CD1c-positive myeloid dendritic cell (primary cell): ENCODE measurements around the gene TYK2.
A peak's percentile ranks its signal among the peaks of the same experiment; 100 is the strongest.

Experiments used
- DNase-seq: peaks from one replicate; pipeline ENCODE4 v3.0.0-alpha.2; 2016; ENCODE audit errors: extremely low spot score

TYK2 gene

DNA sequence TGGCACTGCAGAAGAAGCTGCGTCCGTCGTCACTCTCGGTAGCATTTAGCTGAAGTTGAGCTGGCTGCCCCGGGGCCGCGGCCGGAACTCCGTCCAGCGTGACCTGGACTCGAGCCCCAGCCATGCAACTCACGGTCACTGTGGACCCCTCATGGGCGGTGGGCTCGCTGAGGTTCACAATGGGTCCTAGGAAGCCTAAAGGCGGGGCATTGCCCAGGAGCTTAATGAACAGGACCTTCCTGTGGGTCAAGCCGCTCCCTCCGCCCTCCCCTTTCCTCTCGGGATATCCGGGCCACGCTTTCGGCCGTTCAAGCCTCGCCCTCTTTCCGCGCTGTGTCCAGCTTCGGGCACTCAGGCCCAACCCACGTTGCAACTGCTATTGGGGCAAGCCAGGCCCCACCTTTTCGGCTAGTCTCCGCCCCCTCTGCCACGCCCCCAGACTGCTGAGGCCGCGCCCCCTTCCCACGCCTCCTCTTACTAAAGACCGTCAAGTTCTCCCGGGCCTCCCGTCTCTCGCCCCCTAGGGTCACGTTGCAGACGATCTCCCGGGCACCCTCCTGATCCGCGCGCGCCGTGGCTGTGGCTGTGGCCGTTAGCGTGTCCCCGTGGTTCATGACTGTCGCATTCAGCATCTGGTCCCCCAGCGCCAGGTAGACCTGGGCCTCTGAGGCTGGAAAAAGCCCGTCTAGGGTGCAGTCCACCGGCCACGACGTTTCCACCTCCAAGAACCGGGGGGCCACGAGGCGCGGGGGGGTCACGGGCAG is 45.6 kb downstream of the TYK2 start:
- peak; percentile 58 for DNase-seq

DNA sequence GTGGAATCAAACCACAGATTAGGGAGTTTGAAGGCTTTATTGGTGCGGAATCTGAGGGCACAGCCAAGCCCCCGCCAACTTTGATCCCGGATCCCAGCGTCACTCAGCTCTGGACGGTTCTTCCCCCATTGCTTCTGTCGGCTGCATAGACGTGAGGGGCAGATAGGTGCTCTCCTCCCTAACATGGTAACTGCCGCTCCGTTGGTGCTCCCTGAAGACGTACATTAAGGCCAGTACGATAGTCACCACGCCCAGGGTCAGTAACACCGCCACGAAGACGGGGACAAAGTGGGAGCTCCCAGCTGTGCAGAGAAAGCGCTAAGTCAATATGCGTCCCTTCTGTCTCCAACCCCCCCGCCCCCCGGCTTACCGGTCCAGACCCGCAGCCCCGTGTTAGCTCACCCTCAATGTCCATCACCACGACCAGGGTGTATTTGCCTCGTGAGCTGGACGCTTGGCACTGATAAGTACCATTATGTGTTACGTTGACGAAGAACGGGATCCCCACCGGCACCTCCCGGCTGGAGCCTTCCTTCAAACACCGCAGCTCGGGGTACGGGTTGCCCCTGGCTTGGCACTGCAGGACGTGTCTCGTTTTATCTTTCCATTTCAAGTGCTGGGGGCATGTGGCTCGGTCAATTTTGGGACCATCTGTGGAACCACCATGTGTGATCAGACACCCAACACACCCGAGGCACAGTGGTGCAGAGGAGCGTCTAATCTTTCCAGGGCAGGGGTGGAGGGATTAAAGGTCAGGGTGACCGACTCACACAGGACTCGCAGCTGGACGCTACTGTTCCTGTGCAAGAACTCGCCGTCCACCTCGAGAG is 46.4 kb downstream of the TYK2 start:
- DNase-seq = no peak

- peak; percentile 99 for DNase-seq
Observed at GRCh38 chr19:10332965-10333757, 47.2 kb downstream of the TYK2 start, which contains the start of gene RAVER1. Gene RAVER1, minus strand, starts transcription at chr19:10333529. Its CDS starts 22 bp downstream, at chr19:10333507.

- DNase-seq = no peak
Observed at GRCh38 chr19:10332158-10332964, 48.0 kb downstream of the TYK2 start.

DNA sequence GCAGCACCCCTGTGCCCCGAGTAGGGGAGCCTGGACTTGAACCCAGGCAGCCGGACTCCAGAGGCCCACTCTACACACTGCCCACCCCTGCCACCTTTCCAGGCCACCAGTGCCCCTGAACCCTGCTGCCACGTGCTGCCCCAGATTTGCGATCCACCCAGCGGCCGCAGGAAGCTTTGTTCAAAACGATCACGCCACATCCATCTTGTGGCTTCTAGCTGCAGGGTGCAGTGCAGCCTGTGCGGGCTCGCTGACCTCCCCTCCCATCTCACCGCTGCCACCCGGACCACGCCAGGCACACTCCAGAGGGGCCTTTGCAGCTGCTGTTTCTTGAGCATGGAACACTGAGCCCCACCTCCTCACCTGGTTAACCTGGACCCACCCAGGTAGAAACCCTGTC is 50.8 kb downstream of the TYK2 start:
- DNase-seq = no peak

GRCh38 chr19:10328558-10329429 is 51.6 kb downstream of the TYK2 start:
- no peak for DNase-seq

- DNase-seq = no peak
Observed at GRCh38 chr19:10327793-10328192, 52.6 kb downstream of the TYK2 start.

DNA sequence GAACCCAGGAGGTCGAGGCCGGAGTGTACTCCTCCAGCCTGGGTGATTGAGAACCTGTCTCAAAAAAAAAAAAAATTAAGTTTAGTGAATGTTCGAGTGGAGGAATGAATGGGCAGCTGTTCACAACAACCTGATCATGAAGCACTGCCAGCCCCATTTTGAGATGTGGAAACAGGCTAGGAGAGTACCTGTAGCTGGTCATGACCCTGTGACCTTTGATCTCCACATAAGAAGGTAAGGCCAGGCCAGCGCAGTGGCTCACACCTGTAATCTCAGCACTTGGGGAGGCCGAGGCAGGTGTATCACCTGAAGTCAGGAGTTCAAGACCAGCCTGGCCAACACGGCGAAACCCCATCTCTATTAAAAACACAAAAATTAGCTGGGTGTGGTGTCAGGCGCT is 54.6 kb downstream of the TYK2 start:
- DNase-seq = no peak

GRCh38 chr19:10321874-10322835 is 58.2 kb downstream of the TYK2 start:
- DNase-seq = no peak

DNA sequence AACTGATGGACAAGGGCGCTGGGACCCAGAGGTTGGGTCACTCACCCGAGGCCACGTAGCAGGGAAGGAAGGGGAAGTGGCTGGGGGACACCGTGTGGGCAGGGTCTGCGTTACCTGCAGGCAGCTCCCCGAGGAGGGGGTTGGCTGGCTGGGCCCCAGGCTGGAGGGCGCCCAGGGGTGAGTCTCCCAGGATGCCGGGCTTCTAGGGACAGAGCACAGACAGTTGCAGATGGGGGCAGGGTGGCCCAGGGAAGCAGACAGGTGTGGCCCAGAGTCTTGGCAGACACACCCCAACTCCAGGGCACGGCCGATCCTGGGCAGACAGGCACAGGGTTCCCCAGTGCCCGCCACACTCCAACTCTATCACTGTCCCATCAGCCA is 59.0 kb downstream of the TYK2 start:
- no peak for DNase-seq

DNA sequence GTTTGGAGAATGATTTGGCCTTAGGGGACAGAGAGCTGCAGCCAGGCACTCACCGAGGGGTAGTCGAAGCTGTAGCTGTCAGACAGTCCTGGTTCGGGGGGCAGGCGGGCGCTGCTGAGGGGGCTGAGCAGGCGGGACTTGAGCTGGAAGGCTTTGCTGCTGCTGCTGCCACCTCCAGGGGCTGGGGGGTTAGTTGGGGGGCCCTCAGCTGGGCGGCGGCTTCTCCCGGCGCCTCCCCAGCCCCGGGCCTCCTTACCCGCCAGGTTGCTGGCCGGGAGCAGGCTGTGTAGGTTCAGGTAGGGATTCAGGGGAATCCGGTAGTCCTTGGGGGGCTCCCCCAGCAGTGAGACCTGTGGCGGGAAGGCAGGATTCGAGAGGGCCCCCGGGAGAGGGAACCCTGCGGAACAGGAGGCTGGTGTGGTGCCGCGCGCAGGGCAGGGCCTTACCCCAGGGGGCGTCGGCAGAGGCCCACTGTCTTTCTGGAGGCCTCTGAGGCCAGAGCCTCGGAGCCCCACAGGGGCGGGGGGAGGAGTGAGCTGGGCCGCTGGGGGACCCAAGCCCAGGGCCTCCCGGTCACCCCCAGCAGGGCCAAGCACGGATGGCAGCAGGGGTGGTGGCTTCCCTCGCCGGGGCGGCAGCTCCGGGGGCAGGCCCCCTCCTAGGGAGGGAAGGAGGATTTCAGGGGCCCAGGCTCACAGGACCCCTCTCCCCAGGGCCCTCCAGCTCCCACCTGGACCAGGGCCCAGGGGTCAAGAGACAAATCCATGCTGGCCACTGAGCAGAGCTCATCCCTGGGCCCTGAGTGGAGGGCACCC is 59.6 kb downstream of the TYK2 start:
- DNase-seq = no peak

- no peak for DNase-seq
Observed at GRCh38 chr19:10318807-10319682, 61.3 kb downstream of the TYK2 start.

DNA sequence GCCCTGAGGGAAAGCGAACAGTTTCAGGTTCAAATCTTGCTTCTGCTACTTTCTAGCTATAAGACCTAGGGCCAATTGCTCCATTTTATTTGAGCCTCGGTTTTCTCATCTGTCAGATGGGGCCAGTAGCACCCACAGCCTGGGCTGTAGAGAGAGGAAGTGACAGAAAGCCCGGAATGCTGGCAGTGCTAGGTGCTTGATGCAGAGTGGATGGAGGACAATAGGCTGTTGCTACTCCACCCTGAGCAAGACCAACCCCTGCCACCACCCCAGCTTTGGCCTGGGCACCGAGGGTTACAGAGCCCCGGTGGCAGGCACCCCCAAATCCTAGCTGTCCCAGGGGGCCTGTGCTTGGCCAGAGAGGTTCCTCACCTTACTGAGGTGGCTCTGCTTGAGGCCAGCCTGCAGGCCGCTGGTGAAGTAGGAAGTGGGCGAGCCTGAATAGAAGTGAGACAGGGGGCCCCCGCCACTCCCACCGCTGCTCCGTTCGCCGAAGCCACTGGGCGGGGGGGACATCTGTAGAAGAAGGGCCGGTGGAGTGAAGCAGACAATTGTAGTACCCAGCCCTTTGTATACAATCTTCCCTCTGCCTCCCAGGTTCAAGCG is 62.4 kb downstream of the TYK2 start:
- no peak for DNase-seq

DNA sequence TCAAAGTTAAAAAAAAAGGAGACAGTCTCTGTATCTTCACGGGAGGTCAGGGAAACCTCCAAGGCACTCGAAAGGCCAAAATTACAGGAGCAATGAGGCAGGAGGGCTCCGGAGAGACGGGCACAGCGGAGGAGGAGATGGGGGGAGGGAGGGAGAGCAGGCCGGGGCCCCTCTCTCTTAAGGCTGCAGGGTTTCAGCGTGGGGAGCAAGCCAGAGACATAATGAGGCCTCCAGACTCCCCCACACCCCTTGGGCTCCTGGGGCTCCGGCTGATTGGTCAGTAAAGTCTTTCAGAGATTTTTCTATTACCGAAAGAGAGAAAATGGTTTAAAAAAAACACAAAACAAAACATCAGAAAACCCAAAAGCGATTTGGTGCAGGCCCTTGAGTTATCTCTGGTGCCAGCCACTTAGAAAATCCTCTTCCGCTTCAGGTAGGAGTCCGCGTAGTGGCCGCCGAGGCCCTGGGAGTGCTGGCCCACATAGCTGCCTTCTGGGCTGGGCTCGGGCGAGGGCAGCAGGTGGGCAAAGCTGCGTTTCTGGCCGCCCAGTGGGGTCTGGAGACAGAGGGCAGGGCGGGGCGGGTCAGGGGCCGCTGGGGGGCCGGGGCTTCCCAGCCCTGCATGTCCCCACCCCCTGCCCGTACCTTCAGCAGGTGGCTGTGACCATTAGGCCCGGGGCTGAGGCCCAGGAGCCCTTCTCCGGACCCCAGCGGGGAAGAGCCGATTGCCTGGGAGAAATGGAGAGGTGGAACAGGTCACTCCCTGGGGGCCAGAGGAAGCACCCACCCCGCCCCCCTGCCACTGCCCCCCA is 63.1 kb downstream of the TYK2 start:
- no peak for DNase-seq

DNA sequence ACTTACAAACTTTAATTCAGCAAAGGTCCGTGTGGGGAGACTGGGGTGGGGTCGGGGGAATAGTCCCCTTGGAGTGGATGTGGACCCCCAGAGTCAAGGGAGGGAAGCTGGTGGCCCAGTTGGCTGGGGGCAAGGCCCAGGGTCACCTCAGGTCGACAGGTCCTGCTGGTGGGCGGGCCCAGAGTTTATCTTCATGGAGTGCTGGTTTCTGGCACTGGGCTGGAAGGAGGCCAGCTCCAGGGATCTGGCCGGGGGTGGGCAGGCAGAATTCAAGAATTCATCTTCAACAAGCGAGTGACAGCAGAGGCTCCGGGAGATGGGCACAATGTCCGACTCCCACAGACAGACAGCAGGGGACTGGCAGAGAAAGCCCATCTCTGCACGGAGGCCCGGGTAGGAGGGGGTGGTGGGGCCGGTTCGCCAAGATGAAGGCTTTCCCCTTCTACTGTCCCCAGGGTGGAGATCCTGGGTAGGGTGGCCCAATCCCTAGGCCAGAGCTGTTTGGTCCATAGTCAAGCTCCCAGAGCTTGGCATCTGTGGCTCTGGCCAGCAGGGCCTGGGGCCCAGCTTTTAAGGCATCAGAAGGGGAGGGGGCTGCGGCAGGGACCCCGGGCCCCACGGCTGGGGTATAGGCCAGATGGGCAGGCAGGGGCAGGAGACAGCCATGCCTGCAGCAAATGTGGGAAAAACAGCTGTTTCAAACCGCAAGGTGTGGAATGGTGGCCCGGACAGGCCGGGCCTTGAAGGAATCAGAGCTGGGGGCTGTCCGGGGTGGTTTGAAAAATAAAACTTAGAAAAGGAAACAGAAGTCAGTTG is 63.9 kb downstream of the TYK2 start:
- no peak for DNase-seq
